ENCODE data around the gene PECR. TPM values are rescaled to one million over a fixed set of nuclear protein-coding genes. Genes with fewer than 3 reads are reported as not detected.

The PECR gene
- total and polyA plus RNA-seq, 9 of the 15 experiments (the other 6 are each of a cell fraction or from before 2014, with no cell fraction given): 1.1 to 10.3 (median 8.2) TPM

- Histone ChIP-seq H3K9ac (ENCODE audit: insufficient read depth in 1 of 2, low read depth in 2 of 2, low read length in 2 of 2) (peak overlapping the region in 1 of 2 experiments; percentile 58; a peak in 2 of 4 replicates), H4K20me1 (replicated peaks; ENCODE audit: control insufficient read depth, insufficient read depth, low read length) (no peaks in the 10 kb centered on the region), H3K79me2 (ENCODE audit: control insufficient read depth, insufficient read depth, low read length) (no peaks in the 10 kb centered on the region), H3K9me3 (replicated peaks; ENCODE audit: control insufficient read depth, insufficient read depth, low read depth, low read length) (no peaks in the 10 kb centered on the region), H3K4me3 (no peak overlapping the region), H3K27me3 (ENCODE audit: control insufficient read depth in 2 of 2, insufficient read depth in 2 of 2, low read length in 2 of 2) (no peaks in the 10 kb centered on the region), H3K4me2 (ENCODE audit: insufficient read depth, low read length) (no peak overlapping the region), H3K4me1 (replicated peaks in 1 of 2; ENCODE audit: control insufficient read depth in 2 of 2, insufficient read depth in 2 of 2, low read length in 2 of 2) (no peaks in the 10 kb centered on the region; a peak in 1 of 5 replicates), H2AFZ (ENCODE audit: low read depth, low read length) (no peak overlapping the region), H3K9me1 (ENCODE audit: control insufficient read depth, insufficient read depth, low read length) (no peaks in the 10 kb centered on the region), H3K27ac (ENCODE audit: extremely low read depth, low read depth, low read length) (no peak overlapping the region), H3K36me3 (ENCODE audit: control insufficient read depth, insufficient read depth, low read length) (no peaks in the 10 kb centered on the region)
- peak; percentile 29; the same call in 1 of the 3 replicates for ATAC-seq
- ChIA-PET POLR2A (no interaction called here), CTCF (ENCODE audit: low intra/inter-chr PET ratio) (no interaction called here)
- FAIRE-seq: no peak
- intact Hi-C loops (cut with micrococcal nuclease) (no loop called here), in situ Hi-C loops (cut with MboI) (no loop called here)
- no peak for DNase-seq (ENCODE audit: extremely low read depth in 1 of 4, low spot score in 3 of 4)
- WGBS (ENCODE audit: insufficient coverage, low coverage, missing lambda C conversion rate): 69% methylated on average over 7 of the region's 7 CpGs
- TF ChIP-seq XRCC4 (IDR thresholded peaks at IDR 0.05; ENCODE audit: extremely low read depth, insufficient read depth, insufficient read length) (no peak), NONO (IDR thresholded peaks at IDR 0.05; ENCODE audit: low read depth in 2 of 2, low read length in 1 of 2) (no peak), GABPB2 (CRISPR knock-in tag; conservative IDR thresholded peaks at IDR 0.05) (no peak), SPI1 (IDR thresholded peaks at IDR 0.05; ENCODE audit: borderline replicate concordance, low read depth, low read length) (peak; percentile 66), ZNF224 (CRISPR knock-in tag; IDR thresholded peaks at IDR 0.05) (no peak)
- BruUV-seq (replicated peaks): no TSS peak
Measured at GRCh38 chr2:216057688-216058193, 23.9 kb downstream of the PECR start.

DNA sequence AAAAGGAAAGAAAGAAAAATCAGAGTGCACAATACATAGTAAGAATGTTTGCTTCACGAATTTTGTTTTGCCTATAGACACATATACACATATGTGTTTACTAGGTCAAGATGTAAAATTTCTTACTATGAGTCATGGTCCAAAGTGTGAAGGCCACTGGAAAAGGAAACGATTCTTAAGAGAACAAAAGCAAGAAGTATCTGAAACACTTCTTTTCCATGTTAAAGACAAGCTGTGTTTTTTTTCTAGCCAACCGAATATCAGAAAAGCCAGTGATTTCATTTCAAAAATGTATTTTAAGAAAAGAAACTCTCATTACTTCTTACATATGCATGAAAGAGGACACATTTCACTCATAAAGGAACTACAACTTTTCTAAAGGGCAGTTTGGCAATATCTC lies 24.9 kb downstream of the PECR start:
- DNase-seq (ENCODE audit: extremely low read depth in 1 of 4, low spot score in 3 of 4) (no peak), ATAC-seq (no peak), FAIRE-seq (no peak)
- no peaks in the 10 kb centered on the region for H3K9me1 ChIP-seq (ENCODE audit: control insufficient read depth, insufficient read depth, low read length)
- POLR2A ChIA-PET: no interaction called here
- H3K9ac ChIP-seq (ENCODE audit: insufficient read depth in 1 of 2, low read depth in 2 of 2, low read length in 2 of 2): no peak overlapping the region
- in situ Hi-C loops (cut with MboI): no loop called here
- CTCF ChIA-PET (ENCODE audit: low intra/inter-chr PET ratio): no interaction called here
- 30% methylated on average over 3 of the region's 3 CpGs for WGBS (ENCODE audit: insufficient coverage, low coverage, missing lambda C conversion rate)
- H3K4me3 ChIP-seq: no peak overlapping the region
- no peak overlapping the region for H3K4me2 ChIP-seq (ENCODE audit: insufficient read depth, low read length)
- no peaks in the 10 kb centered on the region for H3K27me3 ChIP-seq (ENCODE audit: control insufficient read depth in 2 of 2, insufficient read depth in 2 of 2, low read length in 2 of 2)
- BruUV-seq (replicated peaks): no TSS peak
- H2AFZ ChIP-seq (ENCODE audit: low read depth, low read length): no peak overlapping the region
- no peak overlapping the region for H3K27ac ChIP-seq (ENCODE audit: extremely low read depth, low read depth, low read length)
- H3K9me3 ChIP-seq (replicated peaks; ENCODE audit: control insufficient read depth, insufficient read depth, low read depth, low read length): no peaks in the 10 kb centered on the region
- H3K4me1 ChIP-seq (replicated peaks in 1 of 2; ENCODE audit: control insufficient read depth in 2 of 2, insufficient read depth in 2 of 2, low read length in 2 of 2): no peaks in the 10 kb centered on the region; a peak in 1 of 5 replicates
- H3K79me2 ChIP-seq (ENCODE audit: control insufficient read depth, insufficient read depth, low read length): no peaks in the 10 kb centered on the region
- intact Hi-C loops (cut with micrococcal nuclease): no loop called here
- no peaks in the 10 kb centered on the region for H3K36me3 ChIP-seq (ENCODE audit: control insufficient read depth, insufficient read depth, low read length)
- no peaks in the 10 kb centered on the region for H4K20me1 ChIP-seq (replicated peaks; ENCODE audit: control insufficient read depth, insufficient read depth, low read length)
- TF ChIP-seq CREB1 (IDR thresholded peaks at IDR 0.05) (no peak), CREB1 (CRISPR knock-in tag; IDR thresholded peaks at IDR 0.05) (no peak), PTRF (tag; IDR thresholded peaks at IDR 0.05) (no peak), PTTG1 (tag; IDR thresholded peaks at IDR 0.05; ENCODE audit: low read depth) (no peak), JUN (IDR thresholded peaks at IDR 0.05; ENCODE audit: borderline replicate concordance, low read depth, low read length) (no peak), JUN (CRISPR knock-in tag; IDR thresholded peaks at IDR 0.05; ENCODE audit: borderline replicate concordance) (no peak), YY1 (IDR thresholded peaks at IDR 0.05; ENCODE audit: borderline replicate concordance in 1 of 3, control insufficient read depth in 1 of 3, extremely low read depth in 1 of 3, insufficient read depth in 3 of 3, insufficient read length in 1 of 3, insufficient replicate concordance in 2 of 3, low read depth in 1 of 3, low read length in 2 of 3) (no peak)
- TF ChIP-seq, protein P1, sequence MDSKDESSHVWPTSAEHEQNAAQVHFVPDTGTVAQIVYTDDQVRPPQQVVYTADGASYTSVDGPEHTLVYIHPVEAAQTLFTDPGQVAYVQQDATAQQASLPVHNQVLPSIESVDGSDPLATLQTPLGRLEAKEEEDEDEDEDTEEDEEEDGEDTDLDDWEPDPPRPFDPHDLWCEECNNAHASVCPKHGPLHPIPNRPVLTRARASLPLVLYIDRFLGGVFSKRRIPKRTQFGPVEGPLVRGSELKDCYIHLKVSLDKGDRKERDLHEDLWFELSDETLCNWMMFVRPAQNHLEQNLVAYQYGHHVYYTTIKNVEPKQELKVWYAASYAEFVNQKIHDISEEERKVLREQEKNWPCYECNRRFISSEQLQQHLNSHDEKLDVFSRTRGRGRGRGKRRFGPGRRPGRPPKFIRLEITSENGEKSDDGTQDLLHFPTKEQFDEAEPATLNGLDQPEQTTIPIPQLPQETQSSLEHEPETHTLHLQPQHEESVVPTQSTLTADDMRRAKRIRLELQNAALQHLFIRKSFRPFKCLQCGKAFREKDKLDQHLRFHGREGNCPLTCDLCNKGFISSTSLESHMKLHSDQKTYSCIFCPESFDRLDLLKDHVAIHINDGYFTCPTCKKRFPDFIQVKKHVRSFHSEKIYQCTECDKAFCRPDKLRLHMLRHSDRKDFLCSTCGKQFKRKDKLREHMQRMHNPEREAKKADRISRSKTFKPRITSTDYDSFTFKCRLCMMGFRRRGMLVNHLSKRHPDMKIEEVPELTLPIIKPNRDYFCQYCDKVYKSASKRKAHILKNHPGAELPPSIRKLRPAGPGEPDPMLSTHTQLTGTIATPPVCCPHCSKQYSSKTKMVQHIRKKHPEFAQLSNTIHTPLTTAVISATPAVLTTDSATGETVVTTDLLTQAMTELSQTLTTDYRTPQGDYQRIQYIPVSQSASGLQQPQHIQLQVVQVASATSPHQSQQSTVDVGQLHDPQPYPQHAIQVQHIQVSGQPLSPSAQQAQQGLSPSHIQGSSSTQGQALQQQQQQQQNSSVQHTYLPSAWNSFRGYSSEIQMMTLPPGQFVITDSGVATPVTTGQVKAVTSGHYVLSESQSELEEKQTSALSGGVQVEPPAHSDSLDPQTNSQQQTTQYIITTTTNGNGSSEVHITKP (IDR thresholded peaks at IDR 0.05; ENCODE audit: partially characterized antibody): no peak
